Skin of body (tissue), 1 donor: ENCODE results near the gene PRRG4. TPM values are rescaled to one million over a fixed set of nuclear protein-coding genes. Genes with fewer than 3 reads are reported as not detected.

Experiments
- total RNA-seq: library from RNA; depleted of rRNA; stranded (reverse); fragments of >200 nt; gene quantifications from one replicate; pipeline ENCODE4 v1.2.3, GENCODE V29; 2014

Gene PRRG4
- total RNA-seq, 1 donor from 2014 or later, result 11.2 TPM

Other genes with a start within 250 kb of the PRRG4 start
- gene EIF3M, start 246.1 kb upstream of the PRRG4 start, total RNA-seq, result 182 TPM
- gene CCDC73, start 35.3 kb upstream of the PRRG4 start, total RNA-seq, result under 0.01 TPM
- gene QSER1, start 62.9 kb downstream of the PRRG4 start, total RNA-seq, result 41.3 TPM
- 6.0 TPM for gene DEPDC7, start 186.0 kb downstream of the PRRG4 start, total RNA-seq
- 15.7 TPM for gene TCP11L1, start 209.6 kb downstream of the PRRG4 start, total RNA-seq